ENCODE measurements around the gene GNG7.

The GNG7 gene

DNA sequence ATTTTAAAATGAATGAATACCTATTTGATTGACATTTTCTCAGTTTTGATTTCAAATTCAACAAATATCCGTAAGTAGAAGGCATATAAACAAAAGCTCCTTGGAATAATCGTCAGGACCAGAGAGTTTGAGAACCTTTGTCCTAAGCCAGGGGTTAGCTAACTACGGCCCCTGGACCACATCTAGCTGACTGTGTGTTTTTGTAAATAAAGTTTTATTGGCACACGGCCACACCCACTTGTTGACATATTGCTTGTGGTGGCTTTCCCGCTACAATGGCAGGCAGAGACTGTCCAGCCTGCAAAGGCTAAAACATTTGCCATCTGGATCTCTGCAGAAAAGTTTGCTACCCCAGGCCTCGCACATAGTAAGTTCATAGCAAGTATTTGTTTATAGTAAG lies 83.4 kb downstream of the GNG7 start:
- POLR2A ChIA-PET (ENCODE audit: low non-redundant PET), result interaction anchor here (1.1 kb wide), 1 partner anchor 143 kb away, joined by 3 read pairs; the partner anchor contains the start of gene GADD45B
- no peak for DNase-seq (ENCODE audit: low spot score)
- CTCF ChIA-PET, result interaction anchor here (0.6 to 0.7 kb wide), 2 partner anchors 142 to 150 kb away, joined by 3 to 4 read pairs; no protein-coding TSS in a partner anchor
- no peak for TF ChIP-seq CTCF (conservative IDR thresholded peaks at IDR 0.05; ENCODE audit: low read depth)
- H3K27ac ChIP-seq, result peak overlapping the region; percentile 70

DNA sequence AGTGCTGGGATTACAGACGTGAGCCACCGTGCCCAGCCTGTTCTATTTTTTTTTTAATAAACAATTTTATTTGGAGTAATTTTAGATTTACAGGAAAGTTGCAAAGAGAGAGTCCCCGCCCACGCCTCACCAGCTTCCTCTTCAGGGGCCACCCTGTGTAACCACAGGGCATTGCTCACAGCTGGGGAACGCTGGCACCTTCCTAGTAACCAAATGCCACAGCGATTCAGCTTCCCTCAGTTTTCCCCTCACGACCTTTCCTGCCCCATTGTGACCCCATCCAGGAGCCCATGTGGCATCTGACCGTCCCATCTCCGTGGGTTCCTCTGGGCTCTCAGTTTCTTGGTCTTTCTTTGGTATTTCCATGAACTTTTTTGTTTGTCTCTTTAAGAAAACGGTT lies 83.9 kb downstream of the GNG7 start:
- DNase-seq (ENCODE audit: low spot score), result peak; percentile 62
- ChIA-PET CTCF (interaction anchor here (0.6 to 2.2 kb wide), 3 partner anchors 18 to 151 kb away, joined by 3 to 5 read pairs (median 4); no protein-coding TSS in a partner anchor), POLR2A (ENCODE audit: low non-redundant PET) (interaction anchor here (1.1 kb wide), 1 partner anchor 143 kb away, joined by 3 read pairs; the partner anchor contains the start of gene GADD45B)
- TF ChIP-seq CTCF (conservative IDR thresholded peaks at IDR 0.05; ENCODE audit: low read depth), result no peak
- H3K27ac ChIP-seq, result peak overlapping the region; percentile 58

GRCh38 chr19:2617393-2618165 lies 84.9 kb downstream of the GNG7 start:
- POLR2A ChIA-PET (ENCODE audit: low non-redundant PET), result no interaction called here
- CTCF ChIA-PET, result interaction anchor here (2.2 kb wide), 1 partner anchor 19 kb away, joined by 5 read pairs; no protein-coding TSS in a partner anchor
- no peak for DNase-seq (ENCODE audit: low spot score)
- TF ChIP-seq CTCF (conservative IDR thresholded peaks at IDR 0.05; ENCODE audit: low read depth), result no peak
- peak overlapping the region; percentile 58 for H3K27ac ChIP-seq

GRCh38 chr19:2616741-2617392 lies 85.6 kb downstream of the GNG7 start:
- POLR2A ChIA-PET (ENCODE audit: low non-redundant PET), result interaction anchor here (0.7 kb wide), 1 partner anchor 35 kb away, joined by 3 read pairs; no protein-coding TSS in a partner anchor
- peak overlapping the region; percentile 22; the same call in 1 of the 2 replicates for H3K27ac ChIP-seq
- DNase-seq (ENCODE audit: low spot score), result no peak
- no peak for TF ChIP-seq CTCF (conservative IDR thresholded peaks at IDR 0.05; ENCODE audit: low read depth)
- CTCF ChIA-PET, result interaction anchor here (0.6 to 2.2 kb wide), 3 partner anchors 20 to 443 kb away, joined by 3 to 5 read pairs (median 4); no protein-coding TSS in a partner anchor

DNA sequence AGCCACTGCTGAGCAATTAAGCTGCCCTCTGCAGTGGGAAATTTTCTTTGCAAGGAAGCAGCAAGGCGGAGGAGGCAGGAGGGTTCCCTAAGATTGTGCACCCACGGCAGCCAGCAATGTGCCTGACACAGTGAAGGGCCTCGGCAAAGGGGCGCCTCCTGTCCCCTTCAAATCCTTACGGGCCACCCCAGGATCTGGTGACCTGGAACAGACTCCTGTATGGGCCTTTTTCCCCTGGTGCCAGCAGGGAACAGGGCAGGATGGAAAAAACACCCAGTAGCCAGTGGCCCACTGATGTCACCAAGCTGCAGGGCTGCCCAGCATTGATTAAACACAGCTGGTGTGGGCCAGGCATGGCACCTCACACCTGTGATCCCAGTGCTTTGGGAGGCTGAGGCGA lies 86.7 kb downstream of the GNG7 start:
- H3K27ac ChIP-seq, result peak overlapping the region; percentile 22; the same call in 1 of the 2 replicates
- no peak for DNase-seq (ENCODE audit: low spot score)
- ChIA-PET CTCF (interaction anchor here (0.8 kb wide), 1 partner anchor 21 kb away, joined by 4 read pairs; no protein-coding TSS in a partner anchor), POLR2A (ENCODE audit: low non-redundant PET) (no interaction called here)
- TF ChIP-seq CTCF (conservative IDR thresholded peaks at IDR 0.05; ENCODE audit: low read depth), result no peak

All from RWPE1 (cell line).